Gastroesophageal sphincter (tissue), 4 donors: ENCODE data around the gene HMGXB3. TPM values are rescaled to one million over a fixed set of nuclear protein-coding genes. Genes with fewer than 3 reads are reported as not detected.

Experiments used
- ATAC-seq: fragments of 150-250 bp; one replicate; pipeline ENCODE4 v1.9.1; 2016; ENCODE audit warnings: mild to moderate bottlenecking, moderate library complexity
- H3K27ac ChIP-seq, 4 donors: fragments of 200-600 bp; sonication (generic) in 3 of 4; 1 replicate in 3 of 4; 2 replicates in 1 of 4; pipeline ENCODE4 v1.5.1; 2016 to 2019
- H3K27me3 ChIP-seq: fragments of 200-600 bp; sonication (generic); one replicate; pipeline ENCODE4 v1.5.1; 2019
- H3K36me3 ChIP-seq, 2 donors: fragments of 200-600 bp; sonication (generic); one replicate each; pipeline ENCODE4 v1.5.1; 2019; ENCODE audit warnings: control low read depth in 1 of 2
- H3K4me1 ChIP-seq, 3 donors: fragments of 200-600 bp; sonication (generic); 1 replicate in 2 of 3; 2 replicates in 1 of 3; pipeline ENCODE4 v1.5.1; 2016 to 2019; ENCODE audit warnings: control low read depth in 2 of 3
- H3K4me3 ChIP-seq, 2 donors: fragments of 200-600 bp; sonication (generic); one replicate each; pipeline ENCODE4 v1.5.1; 2019; ENCODE audit warnings: mild to moderate bottlenecking in 1 of 2, moderate library complexity in 1 of 2
- H3K9me3 ChIP-seq, 3 donors: fragments of 200-600 bp; sonication (generic); one replicate each; pipeline ENCODE4 v1.5.1; 2017 to 2019; ENCODE audit warnings: control low read depth in 2 of 3
- EP300 ChIP-seq: sonication (generic); formaldehyde crosslinking; IDR thresholded peaks from one replicate; pipeline ENCODE4 v1.6.1; 2017; ENCODE audit warnings: antibody characterized with exemption, mild to moderate bottlenecking
- POLR2A ChIP-seq, 2 donors: fragments of 450-650 bp; IDR thresholded peaks; one replicate each; pipeline ENCODE4 v1.6.1; 2017; ENCODE audit warnings: antibody characterized with exemption in 2 of 2, mild to moderate bottlenecking in 2 of 2, moderate library complexity in 1 of 2
- POLR2AphosphoS5 ChIP-seq: sonication (generic); formaldehyde crosslinking; IDR thresholded peaks from one replicate; pipeline ENCODE4 v1.6.1; 2017; ENCODE audit warnings: antibody characterized with exemption
- WGBS, 2 donors: methylation state at CpG; one replicate each; pipeline ENCODE4 v1.1.5; 2018; ENCODE audit warnings: low coverage in 1 of 2; 5-methylcytosine and 5-hydroxymethylcytosine counted together
- total RNA-seq, 4 donors: library from RNA; depleted of rRNA; stranded (reverse); fragments of >200 nt; gene quantifications; one replicate each; pipeline ENCODE4 v1.1.0, GENCODE V29; 2016
- TF ChIP-seq, protein P1 (sequence below), 4 experiments: fragments of 200-600 bp in 2 of 4; fragments of 450-650 bp in 2 of 4; sonication (generic) in 1 of 4; IDR thresholded peaks; one replicate each; pipeline ENCODE4 v1.5.1; 2017 to 2019; ENCODE audit warnings: antibody characterized with exemption in 4 of 4, mild to moderate bottlenecking in 2 of 4, moderate library complexity in 2 of 4

Gene HMGXB3
- total RNA-seq, 4 donors from 2014 or later: 21.8 to 30.2 (median 24.2) TPM

DNA sequence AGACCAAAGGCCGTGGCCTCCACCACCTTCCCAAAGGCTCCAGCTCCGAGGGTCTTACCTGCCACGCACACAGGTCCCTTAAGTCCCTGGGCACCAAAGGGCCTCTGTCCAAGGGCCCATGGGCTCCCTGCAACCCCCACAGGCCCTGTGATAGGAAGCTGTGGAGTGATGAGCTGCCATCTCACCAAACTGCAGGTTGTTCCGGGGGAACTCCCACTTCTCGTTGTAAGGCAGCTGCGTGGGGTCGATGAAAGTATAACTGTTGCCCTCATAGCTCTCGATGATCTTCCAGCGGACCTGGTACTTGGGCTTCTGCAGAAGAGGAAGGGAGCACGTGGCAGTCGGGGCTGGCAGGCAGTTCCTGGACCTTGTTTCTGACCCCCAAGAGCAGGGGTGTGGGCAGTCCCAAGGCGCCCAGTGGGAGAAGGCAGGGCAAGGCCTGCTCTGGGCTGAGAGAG, 61.0 kb downstream of the HMGXB3 start:
- no peak for ATAC-seq
- Histone ChIP-seq H3K4me3 (no peak overlapping the region), H3K36me3 (no peaks in the 10 kb centered on the region), H3K27me3 (peaks cover 6% of the 10 kb centered on the region), H3K4me1 (no peaks in the 10 kb centered on the region), H3K9me3 (no peaks in the 10 kb centered on the region), H3K27ac (no peak overlapping the region)
- no peak for TF ChIP-seq EP300
- TF ChIP-seq POLR2AphosphoS5: no peak
- no peak for TF ChIP-seq POLR2A (IDR thresholded peaks at IDR 0.05)
- TF ChIP-seq, protein P1, sequence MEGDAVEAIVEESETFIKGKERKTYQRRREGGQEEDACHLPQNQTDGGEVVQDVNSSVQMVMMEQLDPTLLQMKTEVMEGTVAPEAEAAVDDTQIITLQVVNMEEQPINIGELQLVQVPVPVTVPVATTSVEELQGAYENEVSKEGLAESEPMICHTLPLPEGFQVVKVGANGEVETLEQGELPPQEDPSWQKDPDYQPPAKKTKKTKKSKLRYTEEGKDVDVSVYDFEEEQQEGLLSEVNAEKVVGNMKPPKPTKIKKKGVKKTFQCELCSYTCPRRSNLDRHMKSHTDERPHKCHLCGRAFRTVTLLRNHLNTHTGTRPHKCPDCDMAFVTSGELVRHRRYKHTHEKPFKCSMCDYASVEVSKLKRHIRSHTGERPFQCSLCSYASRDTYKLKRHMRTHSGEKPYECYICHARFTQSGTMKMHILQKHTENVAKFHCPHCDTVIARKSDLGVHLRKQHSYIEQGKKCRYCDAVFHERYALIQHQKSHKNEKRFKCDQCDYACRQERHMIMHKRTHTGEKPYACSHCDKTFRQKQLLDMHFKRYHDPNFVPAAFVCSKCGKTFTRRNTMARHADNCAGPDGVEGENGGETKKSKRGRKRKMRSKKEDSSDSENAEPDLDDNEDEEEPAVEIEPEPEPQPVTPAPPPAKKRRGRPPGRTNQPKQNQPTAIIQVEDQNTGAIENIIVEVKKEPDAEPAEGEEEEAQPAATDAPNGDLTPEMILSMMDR (IDR thresholded peaks at IDR 0.05): no peak
- 80 to 88% methylated on average over 1 of the region's 12 CpGs for WGBS, 2 donors

DNA sequence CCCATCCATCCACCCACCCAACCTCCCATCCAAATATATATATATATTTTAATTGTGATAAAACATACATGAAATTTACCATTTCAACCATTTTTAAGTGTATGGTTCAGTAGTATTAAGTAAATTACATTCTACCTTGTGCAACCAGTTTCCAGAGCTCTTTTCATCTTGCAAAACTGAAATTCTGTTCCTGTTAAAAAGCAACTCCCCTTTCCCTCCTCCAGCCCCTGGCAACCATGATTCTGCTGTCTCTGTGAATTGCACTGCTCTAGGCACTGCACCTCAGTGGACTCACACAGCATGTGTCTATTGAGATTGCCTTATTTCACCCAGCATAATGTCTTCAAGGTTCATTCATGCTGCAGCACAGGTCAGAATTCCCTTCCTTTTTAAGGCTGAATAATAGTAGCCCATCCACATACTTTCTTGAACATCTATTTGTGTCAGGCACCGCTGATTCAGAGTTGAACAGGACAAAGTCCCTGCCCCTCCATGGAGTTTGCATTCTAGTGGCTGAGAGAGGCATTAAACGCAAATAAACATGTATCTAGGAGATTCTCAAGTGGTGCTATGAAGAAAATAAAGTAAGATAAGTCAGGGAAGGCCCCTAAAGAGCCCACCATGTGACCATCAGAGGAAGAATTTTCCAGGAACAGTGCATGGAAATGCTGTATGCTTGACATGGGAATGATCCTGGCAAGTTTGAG, 61.8 kb downstream of the HMGXB3 start:
- TF ChIP-seq POLR2A (IDR thresholded peaks at IDR 0.05): no peak
- no peak for TF ChIP-seq POLR2AphosphoS5
- TF ChIP-seq, protein P1 (IDR thresholded peaks at IDR 0.05): no peak
- no peak for TF ChIP-seq EP300
- Histone ChIP-seq H3K9me3 (no peaks in the 10 kb centered on the region), H3K4me1 (no peaks in the 10 kb centered on the region), H3K27ac (no peak overlapping the region), H3K4me3 (no peak overlapping the region), H3K36me3 (no peaks in the 10 kb centered on the region), H3K27me3 (peaks cover 10% of the 10 kb centered on the region)
- ATAC-seq: no peak
- 80% methylated on average over 1 of the region's 2 CpGs; no CpG with 5 or more reads in 1 of the 2 donors for WGBS, 2 donors

DNA sequence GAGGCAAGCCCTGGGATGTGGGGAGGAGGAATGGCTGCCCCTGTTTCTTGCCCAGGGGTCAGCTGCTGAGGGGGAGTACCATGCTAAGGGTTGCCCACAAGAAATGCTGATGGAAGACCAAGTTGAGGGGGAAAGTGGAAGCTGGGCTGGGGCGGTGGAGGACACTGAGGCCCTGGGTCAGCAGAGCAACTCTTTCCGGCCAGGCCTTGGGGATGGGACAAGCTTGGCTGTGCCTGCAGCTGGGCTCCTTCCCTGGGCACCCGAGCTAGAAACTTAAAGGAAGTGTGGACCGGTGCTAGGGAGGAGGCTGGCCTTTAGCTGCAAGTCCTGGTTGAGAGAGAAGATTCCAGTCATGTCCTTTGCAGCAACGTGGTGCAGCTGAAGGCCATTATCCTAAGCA, 63.1 kb downstream of the HMGXB3 start:
- Histone ChIP-seq H3K4me1 (no peaks in the 10 kb centered on the region), H3K27me3 (peaks cover 10% of the 10 kb centered on the region), H3K27ac (no peak overlapping the region), H3K36me3 (no peaks in the 10 kb centered on the region), H3K4me3 (no peak overlapping the region), H3K9me3 (no peaks in the 10 kb centered on the region)
- TF ChIP-seq EP300 (no peak), POLR2AphosphoS5 (no peak), POLR2A (IDR thresholded peaks at IDR 0.05) (no peak)
- TF ChIP-seq, protein P1 (IDR thresholded peaks at IDR 0.05): no peak
- ATAC-seq: no peak
- 79% methylated on average over 5 of the region's 5 CpGs; no CpG with 5 or more reads in 1 of the 2 donors for WGBS, 2 donors

DNA sequence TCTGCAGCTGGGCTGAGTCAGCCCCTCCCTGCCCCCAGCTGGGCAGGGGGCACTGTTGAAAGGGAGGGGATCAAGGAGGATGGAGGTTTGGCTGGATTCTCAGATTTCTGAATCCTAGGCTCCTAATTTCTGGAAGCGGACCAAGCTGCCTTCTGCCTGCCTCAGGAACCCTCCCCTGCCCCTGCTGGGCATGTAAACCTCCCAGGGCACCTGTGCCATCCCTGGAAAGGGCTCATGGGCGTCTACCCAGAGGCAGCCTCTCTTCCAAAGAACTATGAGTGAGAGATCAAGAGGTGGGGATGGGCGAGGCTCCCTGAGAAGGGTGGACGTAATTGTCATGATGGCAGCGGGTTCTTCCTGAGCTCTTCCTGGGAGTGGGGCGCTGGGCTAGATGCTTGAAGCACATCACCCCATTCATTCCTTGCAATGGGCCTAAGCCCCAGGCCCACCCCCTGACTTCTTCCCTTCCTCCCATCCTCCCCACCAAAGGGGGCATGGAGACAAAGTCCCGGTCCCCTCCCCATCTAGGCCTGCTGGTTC, 64.2 kb downstream of the HMGXB3 start:
- Histone ChIP-seq H3K4me1 (no peaks in the 10 kb centered on the region), H3K27me3 (peaks cover 10% of the 10 kb centered on the region), H3K9me3 (no peaks in the 10 kb centered on the region), H3K27ac (no peak overlapping the region), H3K4me3 (no peak overlapping the region), H3K36me3 (no peaks in the 10 kb centered on the region)
- WGBS, 2 donors: no CpG with 5 or more reads among the region's 7 CpGs
- TF ChIP-seq EP300: no peak
- TF ChIP-seq POLR2A (IDR thresholded peaks at IDR 0.05): no peak
- no peak for TF ChIP-seq POLR2AphosphoS5
- ATAC-seq: no peak

DNA sequence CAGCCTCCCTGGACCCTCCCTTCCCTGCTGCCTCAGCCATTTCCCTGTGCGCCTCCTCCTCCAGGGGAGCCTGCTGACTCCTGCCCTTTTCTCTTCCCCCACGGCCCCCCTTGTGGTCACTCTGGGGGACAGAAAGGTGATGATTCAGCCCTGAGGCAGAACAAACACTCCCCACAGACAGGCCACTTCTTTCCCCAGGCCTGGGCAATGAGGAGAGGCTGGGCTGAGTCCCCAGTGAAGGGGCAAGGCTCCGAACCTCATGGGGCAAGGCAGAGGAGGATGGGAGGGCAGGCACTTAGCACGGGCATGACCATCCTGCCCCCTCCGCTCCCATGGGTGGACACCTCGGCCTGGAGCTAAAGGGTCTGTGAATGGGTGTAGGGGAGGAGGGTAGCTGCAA, 64.8 kb downstream of the HMGXB3 start:
- no peak overlapping the region for H3K4me3 ChIP-seq
- 20 to 60% methylated on average over 1 of the region's 6 CpGs for WGBS, 2 donors
- no peaks in the 10 kb centered on the region for H3K4me1 ChIP-seq
- TF ChIP-seq EP300: no peak
- TF ChIP-seq POLR2AphosphoS5: no peak
- TF ChIP-seq, protein P1 (IDR thresholded peaks at IDR 0.05): no peak
- no peak for TF ChIP-seq POLR2A (IDR thresholded peaks at IDR 0.05)
- H3K27me3 ChIP-seq: peaks cover 10% of the 10 kb centered on the region
- H3K27ac ChIP-seq: peak overlapping the region in 1 of 4 donors; percentile 35
- peak; percentile 37 for ATAC-seq
- no peaks in the 10 kb centered on the region for H3K9me3 ChIP-seq
- H3K36me3 ChIP-seq: no peaks in the 10 kb centered on the region
